ENCODE results near the gene TRIOBP.

- TF ChIP-seq CTCF (conservative IDR thresholded peaks at IDR 0.05; ENCODE audit: low read length) (no peak), EZH2phosphoT487 (IDR thresholded peaks at IDR 0.05; ENCODE audit: borderline replicate concordance, low read depth, low read length) (no peak)
Observed at GRCh38 chr22:37822079-37822833, 125.4 kb downstream of the TRIOBP start.
